T-helper 2 cell (primary cell): ENCODE results near the gene MIA.
"Not testable (repeated sequence)": the region's sequence is repeated elsewhere in the genome, so short reads cannot be mapped to it uniquely, and the experiment has no call there.

Experiments
- DNase-seq, 5 experiments: peaks; one replicate each; pipeline versions ENCODE4 v3.0.0 to v3.0.0-alpha.2; 2012 to 2022

MIA gene

DNA sequence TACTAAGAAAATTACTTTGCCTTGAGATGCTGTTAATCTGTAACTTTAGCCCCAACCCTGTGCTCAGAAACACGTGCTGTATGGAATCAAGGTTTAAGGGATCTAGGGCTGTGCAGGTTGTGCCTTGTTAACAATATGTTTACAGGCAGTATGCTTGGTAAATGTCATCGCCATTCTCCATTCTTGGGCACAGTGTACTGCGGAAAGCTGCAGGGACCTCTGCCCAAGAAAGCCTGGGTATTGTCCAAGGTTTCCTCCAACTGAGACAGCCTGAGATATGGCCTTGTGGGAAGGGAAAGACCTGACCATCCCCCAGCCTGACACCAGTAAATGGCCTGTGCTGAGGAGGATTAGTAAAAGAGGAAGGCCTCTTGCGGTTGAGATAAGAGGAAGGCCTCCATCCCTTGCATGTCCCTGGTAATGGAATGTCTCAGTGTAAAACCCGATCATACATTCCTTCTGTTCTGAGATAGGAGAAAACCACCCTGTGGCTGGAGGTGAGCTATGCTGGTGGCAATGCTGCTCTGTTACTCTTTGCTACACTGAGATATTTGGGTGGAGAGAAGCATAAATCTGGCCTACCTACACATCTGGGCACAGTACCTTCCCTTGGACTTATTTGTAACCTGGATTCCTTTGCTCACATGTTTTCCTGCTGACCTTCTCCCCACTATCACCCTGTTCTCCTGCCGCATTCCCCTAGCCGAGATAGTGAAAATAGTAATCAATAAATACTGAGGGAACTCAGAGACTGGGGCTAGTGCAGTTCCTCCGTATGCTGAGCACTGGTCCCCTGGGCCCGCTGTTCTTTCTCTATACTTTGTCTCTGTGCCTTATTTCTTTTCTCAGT, 47.6 kb downstream of the MIA start:
- DNase-seq = not testable (repeated sequence)

GRCh38 chr19:40824916-40825315, 49.6 kb downstream of the MIA start:
- DNase-seq = not testable (repeated sequence)

- not testable (repeated sequence) for DNase-seq
These were observed 50.3 kb downstream of the MIA start for GRCh38 chr19:40825460-40826095.

DNA sequence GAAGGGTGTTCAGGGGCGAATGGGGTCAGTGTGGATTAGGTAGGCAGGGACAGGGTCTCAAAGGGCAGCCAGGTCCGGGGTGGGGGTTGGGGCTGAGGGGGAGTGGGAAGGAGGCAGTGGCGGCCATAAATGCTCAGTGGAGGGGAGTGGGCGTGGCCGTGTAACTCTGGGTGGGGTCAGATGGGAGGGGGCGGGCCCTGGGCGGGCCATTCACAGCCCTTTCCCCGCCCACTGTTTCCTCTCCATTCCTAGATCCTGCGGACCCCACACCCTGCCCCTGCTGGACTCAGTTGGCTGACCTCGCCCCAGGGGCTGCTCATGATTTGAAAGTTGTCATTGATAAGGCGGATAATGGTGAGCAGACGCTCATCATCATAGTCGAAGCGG, 51.0 kb downstream of the MIA start:
- not testable (repeated sequence) for DNase-seq

DNA sequence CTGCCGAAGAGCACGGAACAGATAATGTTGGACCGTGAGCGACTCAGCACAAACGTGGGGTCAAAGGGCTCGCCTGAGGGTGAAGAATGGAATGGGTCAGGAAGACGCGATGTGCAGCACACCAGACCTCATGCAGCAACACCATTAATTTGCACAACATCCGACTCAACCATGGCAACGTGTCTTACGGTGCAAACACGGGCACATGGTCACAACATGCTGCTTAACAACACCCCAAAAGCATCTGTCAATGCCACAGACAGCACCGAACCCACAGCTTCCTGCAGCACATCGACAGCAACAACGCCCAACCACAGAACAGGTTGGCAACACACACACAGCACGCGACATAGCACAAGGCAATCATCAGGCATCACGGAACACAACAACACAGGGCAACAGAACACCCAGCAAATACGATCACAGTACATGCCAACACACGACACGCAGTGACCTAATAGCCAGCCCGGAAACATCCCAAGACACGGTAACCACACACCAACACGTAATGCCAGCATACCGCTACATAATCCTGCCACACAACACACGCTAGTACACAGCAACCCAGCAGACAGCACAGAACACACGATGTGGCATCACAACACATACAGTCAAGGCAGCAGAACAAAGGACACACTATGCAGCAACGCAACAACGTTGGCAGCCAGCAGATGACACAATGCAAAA, 51.5 kb downstream of the MIA start:
- DNase-seq = peak in 3 of 5 experiments; percentile 54 to 98 (median 83)
